PFSK-1 (cell line): ENCODE results near the gene KBTBD7.

ENCODE experiments used
- FOXP2 ChIP-seq: optimal IDR thresholded peaks from 2 replicates; pipeline ENCODE3; 2011; ENCODE audit warnings: borderline replicate concordance, control low read depth, inconsistent platforms; ENCODE audit not compliant: insufficient read depth; ENCODE audit errors: extremely low read length, extremely low read depth
- POLR2AphosphoS5 ChIP-seq: IDR thresholded peaks from 2 replicates; pipeline ENCODE4 v1.6.1; 2012; ENCODE audit warnings: low read depth, mild to moderate bottlenecking, control low read depth, low read length, moderate library complexity
- REST ChIP-seq, 2 experiments: IDR thresholded peaks; 2 replicates each; pipeline versions ENCODE4 v1.6.1 to v1.8.0; 2011 to 2012; ENCODE audit warnings: low read depth in 2 of 2, low read length in 2 of 2, control low read depth in 1 of 2, inconsistent platforms in 1 of 2, mild to moderate bottlenecking in 1 of 2, moderate library complexity in 1 of 2; ENCODE audit not compliant: insufficient read depth in 1 of 2
- SIN3A ChIP-seq: IDR thresholded peaks from 2 replicates; pipeline ENCODE4 v1.6.1; 2012; ENCODE audit warnings: mild to moderate bottlenecking, low read length, moderate library complexity, borderline replicate concordance; ENCODE audit not compliant: insufficient read depth
- TAF1 ChIP-seq: IDR thresholded peaks from 2 replicates; pipeline ENCODE4 v1.6.1; 2012; ENCODE audit warnings: low read length, control low read depth, borderline replicate concordance; ENCODE audit not compliant: insufficient read depth

GRCh38 chr13:41145136-41145908 is 49.0 kb downstream of the KBTBD7 start:
- TF ChIP-seq TAF1 (no peak), REST (IDR thresholded peaks at IDR 0.05; ENCODE audit: insufficient read depth in 1 of 2, low read depth in 2 of 2, low read length in 2 of 2) (no peak), SIN3A (no peak), POLR2AphosphoS5 (no peak), FOXP2 (no peak)
